Measurements from ENCODE around the gene SESTD1. TPM values are rescaled to one million over a fixed set of nuclear protein-coding genes. Genes with fewer than 3 reads are reported as not detected.

SESTD1 gene
- total and polyA plus RNA-seq, 2 of the 8 experiments (the other 6 are each of a cell fraction or from before 2014, with no cell fraction given), result 5.2 to 49.6 TPM

DNA sequence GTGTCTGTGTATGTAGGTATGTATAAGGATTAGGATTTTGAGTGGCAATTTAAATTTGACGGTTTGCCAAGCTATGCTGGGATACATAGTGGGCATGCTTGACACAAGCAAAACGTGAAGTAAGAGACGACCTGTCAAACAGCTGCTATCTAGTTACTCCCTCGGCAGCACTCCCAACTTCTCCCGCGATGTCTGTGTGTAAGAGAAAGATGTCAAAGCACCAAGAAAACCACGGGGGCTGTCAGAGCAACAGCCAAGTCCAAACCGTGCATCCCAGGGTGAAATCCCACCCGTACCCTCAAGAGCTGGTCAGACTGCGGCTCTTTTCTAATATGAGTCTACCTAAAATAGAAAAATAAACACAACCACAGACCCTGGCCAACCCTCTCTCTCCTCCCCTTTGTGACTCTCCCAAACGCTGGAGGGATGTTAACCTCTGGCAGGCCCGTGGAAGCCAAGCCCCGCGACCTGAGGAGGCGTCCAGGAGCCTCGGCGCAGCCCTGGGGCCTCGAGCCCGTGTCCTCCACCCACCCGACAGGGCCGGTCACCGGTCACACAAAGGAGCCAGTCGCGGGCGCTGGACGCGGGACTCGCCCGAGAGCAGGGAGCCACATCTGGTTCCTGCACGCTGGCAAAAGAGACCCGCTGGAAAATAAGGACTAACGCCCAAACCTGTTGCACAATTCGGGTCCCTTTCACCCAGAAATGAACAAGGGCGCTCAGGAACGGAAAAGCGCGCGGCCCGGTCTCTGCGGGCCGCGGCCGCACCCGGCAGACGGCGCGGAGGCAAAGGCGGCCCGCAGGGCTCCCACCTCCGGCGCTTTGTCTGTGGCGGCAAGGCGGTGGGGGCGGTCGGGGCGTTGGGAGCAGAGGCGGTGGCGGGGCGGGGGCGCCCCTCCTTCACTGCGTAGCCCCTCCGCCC is 925 bp downstream of the SESTD1 start:
- H3K27ac ChIP-seq (ENCODE audit: low read depth, low read length), result no peak overlapping the region
- no peaks in the 10 kb centered on the region for H3K79me1 ChIP-seq (ENCODE audit: low read depth, low read length)
- peak; percentile 80 for TF ChIP-seq SAP30 (IDR thresholded peaks at IDR 0.05; ENCODE audit: insufficient read depth, insufficient replicate concordance, low read length)
- TF ChIP-seq HDAC2 (IDR thresholded peaks at IDR 0.05; ENCODE audit: borderline replicate concordance in 1 of 2, low read depth in 2 of 2, low read length in 2 of 2), result 0 out of 4 replicates have a peak, but pooled peaks of 1 of the 2 experiments have one; percentile 48
- no peak for TF ChIP-seq KDM1A (IDR thresholded peaks at IDR 0.05; ENCODE audit: borderline replicate concordance, low read length)
- no peak for TF ChIP-seq ASH2L (IDR thresholded peaks at IDR 0.05; ENCODE audit: low read length)
- TF ChIP-seq, protein P1, sequence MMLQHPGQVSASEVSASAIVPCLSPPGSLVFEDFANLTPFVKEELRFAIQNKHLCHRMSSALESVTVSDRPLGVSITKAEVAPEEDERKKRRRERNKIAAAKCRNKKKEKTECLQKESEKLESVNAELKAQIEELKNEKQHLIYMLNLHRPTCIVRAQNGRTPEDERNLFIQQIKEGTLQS (IDR thresholded peaks at IDR 0.05; ENCODE audit: insufficient read depth, low read depth, low read length), result no peak
- no peak for TF ChIP-seq HDAC6 (IDR thresholded peaks at IDR 0.05; ENCODE audit: low read depth, low read length)
- TF ChIP-seq YY1 (IDR thresholded peaks at IDR 0.05; ENCODE audit: low read depth, low read length), result no peak
- TF ChIP-seq FOSL1 (IDR thresholded peaks at IDR 0.05; ENCODE audit: insufficient read depth, low read depth, low read length), result no peak
- no peak for TF ChIP-seq GABPA (IDR thresholded peaks at IDR 0.05; ENCODE audit: borderline replicate concordance, insufficient read depth, low read length)

More for the DNA sequence above, 925 bp downstream of the SESTD1 start:
- Histone ChIP-seq H3K4me3 (ENCODE audit: extremely low read depth in 1 of 4, insufficient read depth in 2 of 4, low read depth in 3 of 4, low read length in 4 of 4) (peak overlapping the region; percentile 60 to 96 (median 84)), H3K79me2 (ENCODE audit: control insufficient read depth in 1 of 2, insufficient read depth in 2 of 2, low read length in 2 of 2) (peaks cover 0 to 36% of the 10 kb centered on the region in 2 experiments; a peak in 3 of 4 replicates), H4K20me1 (replicated peaks in 1 of 2; ENCODE audit: control insufficient read depth in 1 of 2, insufficient read depth in 2 of 2, low read length in 2 of 2) (no peaks in the 10 kb centered on the region), H3K4me1 (replicated peaks in 1 of 4; ENCODE audit: control insufficient read depth in 3 of 4, insufficient read depth in 4 of 4, low read length in 3 of 4) (no peaks in the 10 kb centered on the region; a peak in 3 of 7 replicates), H2BK20ac (ENCODE audit: low read length) (no peak overlapping the region), H3K14ac (ENCODE audit: insufficient read length) (no peak overlapping the region), H4K8ac (ENCODE audit: extremely low read depth, insufficient read depth, low read length) (peak overlapping the region; percentile 94), H3K56ac (replicated peaks; ENCODE audit: insufficient read length, low read depth, low read length) (no peak overlapping the region), H3K9ac (replicated peaks in 1 of 4; ENCODE audit: extremely low read depth in 1 of 4, low read depth in 3 of 4, low read length in 3 of 4) (peak overlapping the region; percentile 49 to 80 (median 68); a peak in 6 of 7 replicates), H2BK12ac (ENCODE audit: low read depth, low read length) (no peak overlapping the region), H4K91ac (replicated peaks; ENCODE audit: insufficient read length, low read length) (no peak overlapping the region), H2AFZ (ENCODE audit: low read length) (peak overlapping the region; percentile 84), H4K5ac (ENCODE audit: insufficient read length, low read depth, low read length) (no peak overlapping the region), H3K18ac (ENCODE audit: extremely low read depth, low read length) (0 out of 2 replicates have a peak overlapping the region, but pooled peaks have one; percentile 52), H3K36me3 (ENCODE audit: control insufficient read depth in 2 of 4, insufficient read depth in 4 of 4, low read length in 3 of 4) (no peaks in the 10 kb centered on the region), H2AK5ac (ENCODE audit: low read depth, low read length) (no peak overlapping the region), H2BK5ac (ENCODE audit: low read depth, low read length) (no peak overlapping the region), H2BK120ac (replicated peaks; ENCODE audit: low read depth, low read length) (no peak overlapping the region), H2BK15ac (ENCODE audit: low read length) (no peak overlapping the region), H3K9me3 (ENCODE audit: insufficient read depth in 2 of 2, low read depth in 1 of 2, low read length in 1 of 2) (no peaks in the 10 kb centered on the region), H3K23ac (ENCODE audit: insufficient read length) (no peak overlapping the region), H3K27me3 (replicated peaks in 1 of 4; ENCODE audit: control insufficient read depth in 3 of 4, extremely low read depth in 1 of 4, insufficient read depth in 3 of 4, low read length in 3 of 4) (peaks cover 0 to 3% (median 0%) of the 10 kb centered on the region in 4 experiments; a peak in 1 of 7 replicates), H3K4ac (replicated peaks; ENCODE audit: insufficient read length, low read depth, low read length) (no peak overlapping the region), H3K23me2 (ENCODE audit: low read depth, low read length) (peaks cover 6% of the 10 kb centered on the region; the same call in 1 of the 2 replicates), H3K4me2 (ENCODE audit: insufficient read depth in 1 of 2, low read depth in 2 of 2, low read length in 2 of 2) (peak overlapping the region; percentile 91 to 99)
- peak in 1 of 2 experiments; percentile 75 for DNase-seq (ENCODE audit: low read depth in 1 of 2, low spot score in 2 of 2)
- WGBS, 2 experiments (ENCODE audit: extremely low coverage in 1 of 2, insufficient coverage in 1 of 2, insufficient read length in 1 of 2, insufficient replicate concordance in 2 of 2, low coverage in 1 of 2, low lambda C conversion rate in 2 of 2, missing lambda C conversion rate in 1 of 2), result 2% methylated on average over 35 of the region's 62 CpGs; no CpG with 5 or more reads in 1 of the 2 experiments
- no peak for FAIRE-seq
- ChIA-PET POLR2A (ENCODE audit: partially characterized antibody) (interaction anchor here (0.8 to 1.3 kb wide), 2 partner anchors 12 to 289 kb away, joined by 3 to 5 read pairs; no protein-coding TSS in a partner anchor), CTCF (ENCODE audit: partially characterized antibody) (interaction anchor here (1.5 kb wide), 2 partner anchors 20 to 45 kb away, joined by 4 to 5 read pairs; no protein-coding TSS in a partner anchor)
